Stomach (tissue), 9 donors: ENCODE measurements around the gene DEF6. TPM values are rescaled to one million over a fixed set of nuclear protein-coding genes. Genes with fewer than 3 reads are reported as not detected.

Experiments
- DNase-seq, 2 donors: peaks; one replicate each; pipeline versions ENCODE4 v3.0.0 to v3.0.0-alpha.2; 2013 to 2019
- H3K27ac ChIP-seq, 5 donors: fragments of 200-600 bp in 4 of 5; sonication (generic) in 4 of 5; one replicate each; pipeline ENCODE4 v1.5.1; 2013 to 2019; ENCODE audit warnings: mild to moderate bottlenecking in 1 of 5, moderate library complexity in 1 of 5
- H3K27me3 ChIP-seq, 3 donors: fragments of 200-600 bp; sonication (generic); one replicate each; pipeline ENCODE4 v1.5.1; 2017 to 2019; ENCODE audit warnings: mixed run types in 1 of 3
- H3K36me3 ChIP-seq, 4 donors: fragments of 200-600 bp; sonication (generic); 1 replicate in 3 of 4; 2 replicates in 1 of 4; pipeline ENCODE4 v1.5.1; 2016 to 2019
- H3K4me1 ChIP-seq, 4 donors: fragments of 200-600 bp; sonication (generic); one replicate each; pipeline ENCODE4 v1.5.1; 2016 to 2019
- H3K4me3 ChIP-seq, 4 donors: fragments of 200-600 bp; sonication (generic) in 3 of 4; one replicate each; pipeline ENCODE4 v1.5.1; 2016 to 2019; ENCODE audit warnings: mild to moderate bottlenecking in 1 of 4
- H3K9me3 ChIP-seq, 4 donors: fragments of 200-600 bp; sonication (generic); one replicate each; pipeline ENCODE4 v1.5.1; 2016 to 2019
- EP300 ChIP-seq: sonication (generic); formaldehyde crosslinking; IDR thresholded peaks from one replicate; pipeline ENCODE4 v1.6.1; 2017; ENCODE audit warnings: antibody characterized with exemption
- POLR2A ChIP-seq, 4 donors: fragments of 450-650 bp; IDR thresholded peaks; one replicate each; pipeline ENCODE4 v1.6.1; 2016; ENCODE audit warnings: antibody characterized with exemption in 4 of 4, control low read depth in 2 of 4, mild to moderate bottlenecking in 1 of 4, moderate library complexity in 1 of 4
- POLR2AphosphoS5 ChIP-seq, 3 donors: sonication (generic); formaldehyde crosslinking; IDR thresholded peaks; one replicate each; pipeline ENCODE4 v1.6.1; 2016; ENCODE audit warnings: antibody characterized with exemption in 3 of 3
- WGBS, 5 donors: extraction: QIAGEN DNeasy Blood & Tissue Kit in 3 of 5; methylation state at CpG; one replicate each; pipeline versions ENCODE4 v1.1.5 to v1.1.7; 2013 to 2018; 5-methylcytosine and 5-hydroxymethylcytosine counted together
- intact Hi-C: fragments of 100-400 bp; cut with DNase I; formaldehyde crosslinking; loops from one replicate; pipeline ENCODE4 v1.15.1; 2023; ENCODE audit warnings: low total_unique reads
- polyA plus RNA-seq, 3 donors: library from polyadenylated mRNA; stranded (reverse); fragments of 200-250 nt; gene quantifications; one replicate each; pipeline ENCODE4 v1.2.3, GENCODE V29; 2013
- total RNA-seq, 5 donors: library from RNA; depleted of rRNA; stranded (reverse); fragments of >200 nt; gene quantifications; one replicate each; pipeline versions ENCODE4 v1.1.0 to v1.2.3, GENCODE V29; 2014 to 2016
- TF ChIP-seq, protein P1 (sequence below), 7 experiments: fragments of 450-650 bp in 4 of 7; fragments of 200-600 bp in 3 of 7; sonication (generic) in 3 of 7; IDR thresholded peaks; one replicate each; pipeline ENCODE4 v1.5.1; 2016 to 2019; ENCODE audit warnings: antibody characterized with exemption in 7 of 7, control low read depth in 2 of 7, mild to moderate bottlenecking in 1 of 7
- donor health status: healthy with polysubstance abuse.
- donor health status: Bipolar disorder and iron deficiency.
- donor health status: healthy.

Gene DEF6
- total and polyA plus RNA-seq, 8 donors, result 4.9 to 35.3 (median 16.5) TPM

DNA sequence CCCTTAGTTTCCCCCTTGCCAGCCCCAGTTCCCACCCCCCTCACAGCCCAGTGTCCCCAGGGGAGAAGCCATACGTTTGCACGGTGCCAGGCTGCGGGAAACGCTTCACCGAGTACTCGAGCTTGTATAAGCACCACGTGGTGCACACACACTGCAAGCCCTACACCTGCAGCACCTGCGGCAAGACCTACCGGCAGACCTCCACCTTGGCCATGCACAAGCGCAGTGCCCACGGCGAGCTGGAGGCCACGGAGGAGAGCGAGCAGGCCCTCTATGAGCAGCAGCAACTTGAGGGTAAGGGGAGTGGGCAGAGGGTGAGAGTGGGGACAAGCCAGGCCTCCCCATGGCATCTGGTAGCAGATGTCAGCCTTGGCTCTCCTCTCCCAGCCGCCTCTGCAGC, 5.1 kb upstream of the DEF6 start:
- Histone ChIP-seq H3K27ac (no peak overlapping the region), H3K36me3 (peaks cover 62 to 92% (median 85%) of the 10 kb centered on the region in 4 donors), H3K9me3 (no peaks in the 10 kb centered on the region), H3K27me3 (no peaks in the 10 kb centered on the region), H3K4me1 (peaks cover 4 to 10% (median 8%) of the 10 kb centered on the region in 4 donors), H3K4me3 (no peak overlapping the region)
- TF ChIP-seq POLR2A (IDR thresholded peaks at IDR 0.05) (no peak), POLR2AphosphoS5 (IDR thresholded peaks at IDR 0.05) (no peak), EP300 (no peak)
- TF ChIP-seq, protein P1, sequence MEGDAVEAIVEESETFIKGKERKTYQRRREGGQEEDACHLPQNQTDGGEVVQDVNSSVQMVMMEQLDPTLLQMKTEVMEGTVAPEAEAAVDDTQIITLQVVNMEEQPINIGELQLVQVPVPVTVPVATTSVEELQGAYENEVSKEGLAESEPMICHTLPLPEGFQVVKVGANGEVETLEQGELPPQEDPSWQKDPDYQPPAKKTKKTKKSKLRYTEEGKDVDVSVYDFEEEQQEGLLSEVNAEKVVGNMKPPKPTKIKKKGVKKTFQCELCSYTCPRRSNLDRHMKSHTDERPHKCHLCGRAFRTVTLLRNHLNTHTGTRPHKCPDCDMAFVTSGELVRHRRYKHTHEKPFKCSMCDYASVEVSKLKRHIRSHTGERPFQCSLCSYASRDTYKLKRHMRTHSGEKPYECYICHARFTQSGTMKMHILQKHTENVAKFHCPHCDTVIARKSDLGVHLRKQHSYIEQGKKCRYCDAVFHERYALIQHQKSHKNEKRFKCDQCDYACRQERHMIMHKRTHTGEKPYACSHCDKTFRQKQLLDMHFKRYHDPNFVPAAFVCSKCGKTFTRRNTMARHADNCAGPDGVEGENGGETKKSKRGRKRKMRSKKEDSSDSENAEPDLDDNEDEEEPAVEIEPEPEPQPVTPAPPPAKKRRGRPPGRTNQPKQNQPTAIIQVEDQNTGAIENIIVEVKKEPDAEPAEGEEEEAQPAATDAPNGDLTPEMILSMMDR (IDR thresholded peaks at IDR 0.05), result no peak
- intact Hi-C loops, result no loop called here
- DNase-seq, result no peak
- 71 to 84% (median 79%) methylated on average over 13 to 15 of the region's 15 CpGs for WGBS, 5 donors

- Histone ChIP-seq H3K4me1 (peaks cover 6 to 21% (median 16%) of the 10 kb centered on the region in 4 donors), H3K4me3 (no peak overlapping the region), H3K27ac (no peak overlapping the region), H3K9me3 (no peaks in the 10 kb centered on the region), H3K27me3 (no peaks in the 10 kb centered on the region), H3K36me3 (peaks cover 50 to 80% (median 73%) of the 10 kb centered on the region in 4 donors)
- TF ChIP-seq POLR2A (IDR thresholded peaks at IDR 0.05), result no peak
- TF ChIP-seq, protein P1 (IDR thresholded peaks at IDR 0.05), result no peak
- TF ChIP-seq EP300, result no peak
- no peak for TF ChIP-seq POLR2AphosphoS5 (IDR thresholded peaks at IDR 0.05)
- intact Hi-C loops, result no loop called here
- WGBS, 5 donors, result 86 to 92% (median 91%) methylated on average over 9 of the region's 9 CpGs
- DNase-seq, result no peak
These were observed 3.9 kb upstream of the DEF6 start for GRCh38 chr6:35293681-35294080.

DNA sequence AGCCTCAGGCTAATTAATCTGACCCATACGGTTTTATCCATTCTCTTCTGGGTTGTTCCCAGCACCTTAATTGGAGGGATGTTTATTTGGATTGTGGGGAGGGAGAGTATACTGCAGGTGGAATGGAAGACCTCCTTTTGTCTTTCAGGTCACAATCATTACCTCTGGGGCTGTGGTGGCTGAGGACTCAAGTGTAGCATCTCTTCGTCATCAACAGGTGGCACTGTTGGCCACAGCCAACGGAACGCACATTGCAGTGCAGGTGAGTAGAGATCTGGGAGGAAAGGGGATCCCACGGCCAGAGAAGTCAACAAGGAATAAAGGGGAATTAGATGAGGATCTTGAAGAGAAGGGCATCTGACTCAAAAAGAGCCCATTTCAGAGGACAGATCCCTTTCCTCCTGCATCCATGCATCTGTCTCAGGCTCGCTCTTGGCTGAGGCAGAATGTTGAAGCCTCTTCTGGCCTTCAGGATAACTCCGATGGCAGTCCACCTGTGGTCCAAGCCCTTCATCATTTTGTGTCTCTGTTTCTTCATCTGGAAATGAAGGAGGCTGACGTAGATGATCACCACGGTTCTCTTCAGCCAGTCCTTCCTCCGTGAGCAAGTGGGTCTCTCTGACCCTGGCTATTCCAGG, 3.2 kb upstream of the DEF6 start:
- peaks cover 45 to 73% (median 66%) of the 10 kb centered on the region in 4 donors for H3K36me3 ChIP-seq
- TF ChIP-seq EP300, result no peak
- TF ChIP-seq POLR2A (IDR thresholded peaks at IDR 0.05), result no peak
- TF ChIP-seq, protein P1 (IDR thresholded peaks at IDR 0.05), result peak in 5 of 7 experiments; percentile 60 to 85 (median 65)
- TF ChIP-seq POLR2AphosphoS5 (IDR thresholded peaks at IDR 0.05), result no peak
- intact Hi-C loops, result no loop called here
- H3K4me1 ChIP-seq, result peaks cover 6 to 28% (median 21%) of the 10 kb centered on the region in 4 donors
- no peak overlapping the region for H3K27ac ChIP-seq
- no peaks in the 10 kb centered on the region for H3K9me3 ChIP-seq
- no peaks in the 10 kb centered on the region for H3K27me3 ChIP-seq
- 53 to 66% (median 56%) methylated on average over 10 of the region's 10 CpGs for WGBS, 5 donors
- DNase-seq, result peak; percentile 56 to 80
- no peak overlapping the region for H3K4me3 ChIP-seq

GRCh38 chr6:35295036-35295435, 2.6 kb upstream of the DEF6 start:
- WGBS, 5 donors, result 89 to 98% (median 95%) methylated on average over 2 of the region's 2 CpGs
- Histone ChIP-seq H3K27me3 (no peaks in the 10 kb centered on the region), H3K36me3 (peaks cover 41 to 67% (median 59%) of the 10 kb centered on the region in 4 donors), H3K9me3 (no peaks in the 10 kb centered on the region), H3K4me3 (no peak overlapping the region), H3K27ac (no peak overlapping the region), H3K4me1 (peaks cover 6 to 34% (median 26%) of the 10 kb centered on the region in 4 donors)
- intact Hi-C loops, result loop anchor here (5.0 kb wide), 1 partner anchor 157 kb away; the partner anchor contains the start of gene FANCE
- TF ChIP-seq EP300, result no peak
- no peak for TF ChIP-seq POLR2AphosphoS5 (IDR thresholded peaks at IDR 0.05)
- no peak for DNase-seq
